ENCODE measurements around the gene SYNPO2L.

DNA sequence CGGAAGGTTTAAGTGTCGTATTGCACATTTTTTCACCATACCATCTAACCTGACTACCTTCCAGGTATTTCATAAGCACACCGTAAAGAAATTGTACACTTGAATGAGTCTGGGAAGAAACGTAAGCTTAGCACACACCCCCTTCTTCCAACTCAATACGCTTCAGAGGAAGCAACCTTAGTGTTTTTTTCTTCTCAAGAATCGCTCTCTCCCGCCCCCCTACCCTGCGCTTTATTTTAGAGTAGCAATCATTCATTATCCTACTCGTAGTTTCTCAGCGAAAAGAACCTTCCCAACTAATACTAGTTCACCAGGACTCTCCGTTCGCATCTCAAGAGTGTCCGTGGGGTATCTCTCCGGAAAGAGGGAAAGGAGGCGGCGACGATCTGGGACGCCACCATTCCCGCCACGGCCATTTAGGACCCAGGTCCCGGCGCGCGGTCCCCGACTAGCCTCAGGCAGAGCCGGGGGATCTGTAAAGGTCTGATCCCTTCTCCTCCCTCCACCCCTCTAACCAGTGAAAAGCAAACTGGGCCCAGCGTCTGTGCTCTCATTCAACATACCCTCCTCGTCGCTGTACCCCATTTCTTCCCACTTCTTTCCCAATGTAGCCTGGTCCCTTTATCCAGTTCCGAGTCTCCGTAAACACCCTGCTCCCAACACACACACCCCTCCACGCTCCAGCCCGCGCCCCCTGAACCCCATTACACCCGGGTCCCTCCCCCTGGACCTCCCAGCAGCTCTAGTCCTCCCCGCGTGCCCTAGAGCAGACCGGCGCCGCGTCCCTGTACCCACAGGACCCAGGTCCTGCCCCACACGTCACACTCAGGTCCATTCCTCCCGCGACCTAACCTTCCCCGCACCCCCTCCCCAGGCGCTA lies 30.6 kb downstream of the SYNPO2L start:
- TF ChIP-seq, protein P1, sequence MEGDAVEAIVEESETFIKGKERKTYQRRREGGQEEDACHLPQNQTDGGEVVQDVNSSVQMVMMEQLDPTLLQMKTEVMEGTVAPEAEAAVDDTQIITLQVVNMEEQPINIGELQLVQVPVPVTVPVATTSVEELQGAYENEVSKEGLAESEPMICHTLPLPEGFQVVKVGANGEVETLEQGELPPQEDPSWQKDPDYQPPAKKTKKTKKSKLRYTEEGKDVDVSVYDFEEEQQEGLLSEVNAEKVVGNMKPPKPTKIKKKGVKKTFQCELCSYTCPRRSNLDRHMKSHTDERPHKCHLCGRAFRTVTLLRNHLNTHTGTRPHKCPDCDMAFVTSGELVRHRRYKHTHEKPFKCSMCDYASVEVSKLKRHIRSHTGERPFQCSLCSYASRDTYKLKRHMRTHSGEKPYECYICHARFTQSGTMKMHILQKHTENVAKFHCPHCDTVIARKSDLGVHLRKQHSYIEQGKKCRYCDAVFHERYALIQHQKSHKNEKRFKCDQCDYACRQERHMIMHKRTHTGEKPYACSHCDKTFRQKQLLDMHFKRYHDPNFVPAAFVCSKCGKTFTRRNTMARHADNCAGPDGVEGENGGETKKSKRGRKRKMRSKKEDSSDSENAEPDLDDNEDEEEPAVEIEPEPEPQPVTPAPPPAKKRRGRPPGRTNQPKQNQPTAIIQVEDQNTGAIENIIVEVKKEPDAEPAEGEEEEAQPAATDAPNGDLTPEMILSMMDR (IDR thresholded peaks at IDR 0.05 in 8 of 11, conservative IDR thresholded peaks at IDR 0.05 in 3 of 11): no peak
- TF ChIP-seq POLR2AphosphoS5 (IDR thresholded peaks at IDR 0.05): no peak
